A549 (cell line): ENCODE results near the gene PPP2R2C.

ENCODE experiments used
- MAFK ChIP-seq: fragments of 450-650 bp; IDR thresholded peaks from 2 replicates; pipeline ENCODE4 v1.6.1; 2014; ENCODE audit not compliant: partially characterized antibody
- MAX ChIP-seq: IDR thresholded peaks from 2 replicates; pipeline ENCODE4 v1.6.1; 2012
- POLR2A ChIP-seq: IDR thresholded peaks from 2 replicates; pipeline ENCODE4 v1.6.1; 2012; ENCODE audit warnings: mild to moderate bottlenecking, low read length
- RNF2 ChIP-seq: fragments of 200-600 bp; sonication (generic); IDR thresholded peaks from 2 replicates; pipeline ENCODE4 v1.6.1; 2016; ENCODE audit warnings: low read depth, mild to moderate bottlenecking, antibody characterized with exemption, moderate library complexity, borderline replicate concordance
- TF ChIP-seq, protein P1 (sequence below): fragments of >200 bp; sonication (Bioruptor Twin); formaldehyde crosslinking; IDR thresholded peaks from 3 replicates; pipeline ENCODE4 v1.5.1; 2016
- TF ChIP-seq, protein P2 (sequence below): fragments of 200-600 bp; sonication (generic); IDR thresholded peaks from 2 replicates; pipeline ENCODE4 v1.6.1; 2016; ENCODE audit warnings: antibody characterized with exemption, mild to moderate bottlenecking, moderate library complexity

DNA sequence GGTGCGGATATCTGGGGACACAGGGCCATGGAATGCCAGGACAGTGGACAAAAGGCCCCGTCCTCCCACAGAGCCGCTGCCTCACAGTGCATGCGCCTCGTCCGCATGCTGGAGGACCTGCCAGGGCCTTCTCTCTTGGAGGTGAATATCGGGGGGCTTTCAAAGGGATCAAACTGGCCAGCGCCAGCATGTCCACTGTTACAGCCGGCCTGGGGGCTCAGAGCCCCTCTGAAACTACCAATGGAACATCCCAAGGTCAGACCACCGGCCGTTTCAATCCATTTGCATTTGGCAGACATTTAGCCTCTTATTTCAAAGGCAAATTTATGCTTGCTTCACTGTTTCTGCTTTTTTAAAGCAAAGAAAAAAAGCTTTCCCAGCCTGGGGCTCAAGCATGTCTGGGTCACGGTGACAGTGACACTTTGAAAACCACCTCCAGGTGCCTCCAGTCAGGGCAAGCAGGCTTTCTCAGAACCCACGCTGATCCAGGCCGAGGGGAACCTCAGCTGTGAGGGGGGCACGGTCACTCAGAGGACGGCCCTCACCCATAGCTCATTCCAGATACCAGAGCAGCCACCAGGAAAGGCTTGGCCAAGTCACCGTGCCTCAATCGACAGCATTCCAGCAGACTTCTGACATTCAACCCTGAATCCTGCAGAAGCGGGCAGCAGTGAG, 57.2 kb downstream of the PPP2R2C start:
- TF ChIP-seq MAFK = no peak
- TF ChIP-seq POLR2A = no peak
- TF ChIP-seq, protein P1, sequence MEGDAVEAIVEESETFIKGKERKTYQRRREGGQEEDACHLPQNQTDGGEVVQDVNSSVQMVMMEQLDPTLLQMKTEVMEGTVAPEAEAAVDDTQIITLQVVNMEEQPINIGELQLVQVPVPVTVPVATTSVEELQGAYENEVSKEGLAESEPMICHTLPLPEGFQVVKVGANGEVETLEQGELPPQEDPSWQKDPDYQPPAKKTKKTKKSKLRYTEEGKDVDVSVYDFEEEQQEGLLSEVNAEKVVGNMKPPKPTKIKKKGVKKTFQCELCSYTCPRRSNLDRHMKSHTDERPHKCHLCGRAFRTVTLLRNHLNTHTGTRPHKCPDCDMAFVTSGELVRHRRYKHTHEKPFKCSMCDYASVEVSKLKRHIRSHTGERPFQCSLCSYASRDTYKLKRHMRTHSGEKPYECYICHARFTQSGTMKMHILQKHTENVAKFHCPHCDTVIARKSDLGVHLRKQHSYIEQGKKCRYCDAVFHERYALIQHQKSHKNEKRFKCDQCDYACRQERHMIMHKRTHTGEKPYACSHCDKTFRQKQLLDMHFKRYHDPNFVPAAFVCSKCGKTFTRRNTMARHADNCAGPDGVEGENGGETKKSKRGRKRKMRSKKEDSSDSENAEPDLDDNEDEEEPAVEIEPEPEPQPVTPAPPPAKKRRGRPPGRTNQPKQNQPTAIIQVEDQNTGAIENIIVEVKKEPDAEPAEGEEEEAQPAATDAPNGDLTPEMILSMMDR = no peak
- TF ChIP-seq MAX = no peak
- TF ChIP-seq, protein P2, sequence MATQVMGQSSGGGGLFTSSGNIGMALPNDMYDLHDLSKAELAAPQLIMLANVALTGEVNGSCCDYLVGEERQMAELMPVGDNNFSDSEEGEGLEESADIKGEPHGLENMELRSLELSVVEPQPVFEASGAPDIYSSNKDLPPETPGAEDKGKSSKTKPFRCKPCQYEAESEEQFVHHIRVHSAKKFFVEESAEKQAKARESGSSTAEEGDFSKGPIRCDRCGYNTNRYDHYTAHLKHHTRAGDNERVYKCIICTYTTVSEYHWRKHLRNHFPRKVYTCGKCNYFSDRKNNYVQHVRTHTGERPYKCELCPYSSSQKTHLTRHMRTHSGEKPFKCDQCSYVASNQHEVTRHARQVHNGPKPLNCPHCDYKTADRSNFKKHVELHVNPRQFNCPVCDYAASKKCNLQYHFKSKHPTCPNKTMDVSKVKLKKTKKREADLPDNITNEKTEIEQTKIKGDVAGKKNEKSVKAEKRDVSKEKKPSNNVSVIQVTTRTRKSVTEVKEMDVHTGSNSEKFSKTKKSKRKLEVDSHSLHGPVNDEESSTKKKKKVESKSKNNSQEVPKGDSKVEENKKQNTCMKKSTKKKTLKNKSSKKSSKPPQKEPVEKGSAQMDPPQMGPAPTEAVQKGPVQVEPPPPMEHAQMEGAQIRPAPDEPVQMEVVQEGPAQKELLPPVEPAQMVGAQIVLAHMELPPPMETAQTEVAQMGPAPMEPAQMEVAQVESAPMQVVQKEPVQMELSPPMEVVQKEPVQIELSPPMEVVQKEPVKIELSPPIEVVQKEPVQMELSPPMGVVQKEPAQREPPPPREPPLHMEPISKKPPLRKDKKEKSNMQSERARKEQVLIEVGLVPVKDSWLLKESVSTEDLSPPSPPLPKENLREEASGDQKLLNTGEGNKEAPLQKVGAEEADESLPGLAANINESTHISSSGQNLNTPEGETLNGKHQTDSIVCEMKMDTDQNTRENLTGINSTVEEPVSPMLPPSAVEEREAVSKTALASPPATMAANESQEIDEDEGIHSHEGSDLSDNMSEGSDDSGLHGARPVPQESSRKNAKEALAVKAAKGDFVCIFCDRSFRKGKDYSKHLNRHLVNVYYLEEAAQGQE = no peak
- TF ChIP-seq RNF2 = no peak
